Mesodermal cell (in vitro differentiated cells): ENCODE data around the gene ZMYND19.
"Not testable (repeated sequence)": the region's sequence is repeated elsewhere in the genome, so short reads cannot be mapped to it uniquely, and the experiment has no call there.

Source experiments
- H3K27ac ChIP-seq: 2 replicates; pipeline ENCODE4 v1.7.0; 2013; ENCODE audit warnings: mild to moderate bottlenecking, low read depth, low read length, moderate library complexity; ENCODE audit not compliant: severe bottlenecking
- H3K36me3 ChIP-seq: 2 replicates; pipeline ENCODE4 v1.7.1; 2013; ENCODE audit warnings: mild to moderate bottlenecking, low read length, moderate library complexity; ENCODE audit not compliant: control insufficient read depth, insufficient read depth
- H3K4me1 ChIP-seq: one replicate; pipeline ENCODE4 v1.7.1; 2013; ENCODE audit warnings: mild to moderate bottlenecking, low read length; ENCODE audit not compliant: insufficient read depth, control insufficient read depth, poor library complexity, severe bottlenecking
- H3K4me3 ChIP-seq: 2 replicates; pipeline ENCODE4 v1.7.0; 2013; ENCODE audit warnings: low read length, control low read depth, mild to moderate bottlenecking; ENCODE audit not compliant: insufficient read depth, poor library complexity, severe bottlenecking; ENCODE audit errors: extremely low read depth
- H3K9me3 ChIP-seq: 2 replicates; pipeline ENCODE4 v1.7.1; 2013; ENCODE audit warnings: mild to moderate bottlenecking, low read length, moderate library complexity; ENCODE audit not compliant: control insufficient read depth
- WGBS, 2 experiments: methylation state at CpG; one replicate each; pipeline ENCODE4 v1.1.5; 2013; ENCODE audit warnings: missing lambda C conversion rate in 2 of 2; ENCODE audit not compliant: insufficient coverage in 2 of 2; 5-methylcytosine and 5-hydroxymethylcytosine counted together

The ZMYND19 gene

GRCh38 chr9:137575716-137576411 is 14.4 kb downstream of the ZMYND19 start:
- no peaks in the 10 kb centered on the region for H3K9me3 ChIP-seq
- H3K4me1 ChIP-seq = peaks cover 8% of the 10 kb centered on the region
- no peak overlapping the region for H3K4me3 ChIP-seq
- WGBS, 2 experiments = 98 to 100% methylated on average over 2 to 6 of the region's 12 CpGs
- no peak overlapping the region for H3K27ac ChIP-seq
- peaks cover 52% of the 10 kb centered on the region for H3K36me3 ChIP-seq

- H3K4me1 ChIP-seq = peaks cover 8% of the 10 kb centered on the region
- no peaks in the 10 kb centered on the region for H3K9me3 ChIP-seq
- peaks cover 57% of the 10 kb centered on the region for H3K36me3 ChIP-seq
- 94% methylated on average over 9 of the region's 9 CpGs for WGBS, 2 experiments
- H3K4me3 ChIP-seq = no peak overlapping the region
- no peak overlapping the region for H3K27ac ChIP-seq
These were observed 15.0 kb downstream of the ZMYND19 start for GRCh38 chr9:137575364-137575715.

GRCh38 chr9:137574192-137574591 is 16.1 kb downstream of the ZMYND19 start:
- WGBS, 2 experiments = 95 to 97% methylated on average over 10 of the region's 10 CpGs

GRCh38 chr9:137570566-137570965 is 19.7 kb downstream of the ZMYND19 start:
- Histone ChIP-seq H3K4me1 (no peaks in the 10 kb centered on the region), H3K36me3 (peaks cover 45% of the 10 kb centered on the region), H3K9me3 (no peaks in the 10 kb centered on the region), H3K4me3 (no peak overlapping the region), H3K27ac (no peak overlapping the region)
- 96 to 100% methylated on average over 2 of the region's 3 CpGs for WGBS, 2 experiments

More at GRCh38 chr9:137574192-137574591, 16.1 kb downstream of the ZMYND19 start:
- Histone ChIP-seq H3K36me3 (peaks cover 53% of the 10 kb centered on the region), H3K9me3 (no peaks in the 10 kb centered on the region), H3K4me3 (no peak overlapping the region), H3K4me1 (peaks cover 8% of the 10 kb centered on the region), H3K27ac (no peak overlapping the region)

GRCh38 chr9:137569609-137570203 is 20.6 kb downstream of the ZMYND19 start:
- no peaks in the 10 kb centered on the region for H3K9me3 ChIP-seq
- 88 to 97% methylated on average over 5 of the region's 5 CpGs for WGBS, 2 experiments
- no peak overlapping the region for H3K4me3 ChIP-seq

GRCh38 chr9:137568445-137568844 is 21.9 kb downstream of the ZMYND19 start:
- H3K27ac ChIP-seq, H3K4me3 ChIP-seq, H3K9me3 ChIP-seq, H3K4me1 ChIP-seq: not testable (repeated sequence)
- peaks cover 43% of the 10 kb centered on the region for H3K36me3 ChIP-seq
- WGBS, 2 experiments = 96 to 97% methylated on average over 2 to 4 of the region's 5 CpGs

More at GRCh38 chr9:137569609-137570203, 20.6 kb downstream of the ZMYND19 start:
- H3K4me1 ChIP-seq = no peaks in the 10 kb centered on the region
- no peak overlapping the region for H3K27ac ChIP-seq
- peaks cover 40% of the 10 kb centered on the region for H3K36me3 ChIP-seq

DNA sequence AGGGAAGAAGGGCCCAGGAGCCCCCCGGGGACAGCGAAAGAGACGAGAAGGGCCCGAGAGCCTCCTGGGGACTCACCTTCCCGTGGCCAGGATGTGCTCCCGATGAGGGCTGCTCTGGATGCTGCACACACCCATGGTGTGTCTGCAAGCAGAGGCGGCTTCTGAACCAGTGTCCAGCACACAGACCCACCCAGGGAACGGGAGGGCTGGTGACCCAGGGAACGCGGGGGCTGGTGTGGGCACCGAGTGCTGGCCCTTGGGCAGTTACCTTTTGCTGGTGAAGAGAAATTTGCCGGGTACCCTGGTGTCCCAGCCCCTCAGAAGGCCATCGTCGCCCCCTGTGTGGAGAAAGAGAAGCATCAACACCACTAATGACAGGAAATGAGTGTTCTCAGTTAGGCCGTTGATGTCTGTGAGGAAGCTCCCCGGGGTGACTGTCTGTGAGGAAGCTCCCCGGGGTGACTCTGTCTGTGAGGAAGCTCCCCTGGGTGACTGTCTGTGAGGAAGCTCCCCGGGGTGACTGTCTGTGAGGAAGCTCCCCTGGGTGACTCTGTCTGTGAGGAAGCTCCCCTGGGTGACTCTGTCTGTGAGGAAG is 25.4 kb downstream of the ZMYND19 start:
- no peak overlapping the region for H3K4me3 ChIP-seq
- WGBS, 2 experiments = 93 to 100% methylated on average over 7 to 11 of the region's 18 CpGs
- peaks cover 47% of the 10 kb centered on the region for H3K36me3 ChIP-seq
- H3K27ac ChIP-seq = no peak overlapping the region
- H3K9me3 ChIP-seq = no peaks in the 10 kb centered on the region
- H3K4me1 ChIP-seq = no peaks in the 10 kb centered on the region

DNA sequence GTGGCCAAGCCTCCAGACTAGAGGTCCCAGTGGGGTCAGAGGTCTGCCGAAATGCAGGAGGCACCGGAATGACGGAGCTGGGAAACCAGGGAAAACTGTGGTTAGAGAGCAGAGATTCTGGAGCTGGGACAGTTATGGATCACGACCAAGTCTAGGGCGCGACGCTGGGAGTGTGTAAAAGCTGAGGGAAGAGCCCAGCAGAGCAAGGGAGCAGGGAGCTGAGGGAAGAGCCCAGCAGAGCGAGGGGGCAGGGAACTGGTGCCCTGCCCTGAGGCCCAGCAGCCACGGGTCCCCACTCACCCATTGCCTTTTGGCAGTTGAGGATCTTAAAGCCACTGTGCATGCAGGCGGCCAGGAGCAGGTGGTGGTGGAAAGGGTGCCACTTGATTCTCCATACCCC is 26.2 kb downstream of the ZMYND19 start:
- 97% methylated on average over 9 to 10 of the region's 10 CpGs for WGBS, 2 experiments
- no peaks in the 10 kb centered on the region for H3K9me3 ChIP-seq
- no peak overlapping the region for H3K27ac ChIP-seq
- no peak overlapping the region for H3K4me3 ChIP-seq
- H3K4me1 ChIP-seq = no peaks in the 10 kb centered on the region
- peaks cover 52% of the 10 kb centered on the region for H3K36me3 ChIP-seq

DNA sequence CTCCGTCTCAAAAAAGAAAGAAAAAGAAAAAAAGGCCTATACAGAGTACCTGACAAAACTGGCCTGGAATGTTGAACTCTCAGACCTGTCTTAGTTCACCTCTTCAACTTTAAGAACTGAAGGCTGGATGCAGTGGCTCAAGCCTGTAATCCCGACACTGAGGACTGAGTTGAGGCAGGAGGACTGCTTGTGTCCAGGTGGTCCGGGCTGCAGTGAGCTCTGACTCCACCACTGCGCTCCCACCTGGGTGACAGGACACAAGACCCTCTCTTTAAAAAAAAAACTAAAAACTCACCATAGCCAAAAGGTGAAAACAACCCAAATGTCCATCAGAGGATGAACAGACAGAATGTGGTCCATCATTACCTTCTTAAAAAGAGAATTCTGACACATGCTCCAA is 32.2 kb downstream of the ZMYND19 start:
- peaks cover 79% of the 10 kb centered on the region for H3K36me3 ChIP-seq
- H3K4me1 ChIP-seq = no peaks in the 10 kb centered on the region
- no peaks in the 10 kb centered on the region for H3K9me3 ChIP-seq
- 92 to 100% methylated on average over 3 to 4 of the region's 4 CpGs for WGBS, 2 experiments
- H3K27ac ChIP-seq = no peak overlapping the region
- no peak overlapping the region for H3K4me3 ChIP-seq

DNA sequence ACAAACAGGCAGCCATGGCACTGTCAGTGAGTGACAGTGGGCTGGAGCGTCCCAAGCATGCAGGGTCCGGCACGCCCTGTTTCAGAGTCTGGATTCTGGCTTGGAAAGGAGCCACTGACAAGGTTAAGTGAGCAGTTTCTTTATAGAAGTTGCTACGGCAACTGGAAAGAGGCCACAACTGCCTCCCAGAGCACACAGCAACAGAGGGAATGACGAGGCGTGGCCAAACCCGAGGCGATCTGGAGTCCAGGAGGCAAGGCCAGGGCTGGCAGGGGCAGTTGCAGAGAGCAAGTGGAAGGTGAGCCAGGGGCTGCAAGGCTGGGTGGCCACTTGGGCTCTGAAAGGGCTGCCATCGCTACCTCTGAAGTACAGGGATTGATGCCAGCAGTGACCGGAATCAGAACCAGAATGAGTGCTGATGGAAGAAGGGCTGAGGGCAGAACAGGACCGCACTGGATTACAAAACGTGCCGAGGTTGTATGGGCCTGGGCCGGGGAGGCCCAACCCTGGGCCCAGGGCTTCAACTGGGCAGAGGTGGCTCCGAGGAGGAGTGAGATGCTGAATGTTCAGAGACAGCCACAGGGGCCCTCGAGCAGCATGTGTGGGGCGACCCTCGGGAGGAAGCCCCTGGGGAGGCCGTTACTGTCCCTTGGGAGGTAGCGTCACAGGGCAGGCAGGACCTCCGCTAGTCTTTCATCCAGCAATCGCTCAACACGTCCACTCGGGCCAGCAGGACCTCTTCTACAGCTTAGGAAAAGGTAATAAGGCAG is 34.1 kb downstream of the ZMYND19 start:
- WGBS, 2 experiments = 90 to 95% methylated on average over 23 to 24 of the region's 24 CpGs
- Histone ChIP-seq H3K27ac (peak overlapping the region; percentile 10), H3K9me3 (no peaks in the 10 kb centered on the region), H3K4me1 (peaks cover 4% of the 10 kb centered on the region), H3K36me3 (peaks cover 70% of the 10 kb centered on the region), H3K4me3 (no peak overlapping the region)
